ENCODE data around the gene SBF2. TPM values are rescaled to one million over a fixed set of nuclear protein-coding genes. Genes with fewer than 3 reads are reported as not detected.

SBF2 gene
- total and polyA plus RNA-seq, 2 of the 13 experiments (the other 11 are each of a cell fraction or from before 2014, with no cell fraction given) = 24.0 to 45.8 TPM

DNA sequence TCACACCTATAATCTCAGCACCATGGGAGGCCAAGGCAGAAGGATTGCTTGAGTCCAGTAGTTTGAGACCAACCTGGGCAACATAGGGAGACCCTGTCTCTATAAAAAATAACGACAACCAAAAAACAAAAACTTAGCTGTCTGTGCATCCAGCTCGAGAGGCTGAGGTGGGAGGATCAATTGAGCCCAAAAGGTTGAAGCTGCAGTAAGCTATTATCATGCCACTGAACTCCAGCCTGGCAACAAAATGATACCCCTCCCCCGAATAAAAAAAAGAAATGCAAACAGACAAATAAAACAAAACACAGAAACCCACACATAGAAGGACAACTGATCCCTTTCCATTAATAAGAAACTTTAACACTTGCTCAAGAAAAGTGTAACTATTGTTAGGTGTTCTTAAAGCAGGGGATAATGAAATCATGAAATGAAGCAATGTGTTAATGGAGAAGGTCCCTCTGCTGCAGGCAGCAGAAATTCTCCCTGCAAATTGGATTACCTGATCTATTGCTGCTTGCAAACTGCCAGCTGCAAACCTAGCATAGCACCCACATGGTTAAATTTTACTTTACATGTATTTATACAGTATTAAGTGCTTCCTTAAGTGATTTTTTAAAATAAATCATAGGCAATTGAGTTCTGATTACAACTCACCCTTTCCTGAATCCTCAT, 226.3 kb downstream of the SBF2 start:
- no peak overlapping the region for H3K4me2 ChIP-seq (ENCODE audit: low read depth, low read length)
- H3K4me1 ChIP-seq (ENCODE audit: insufficient read depth, low read length) = no peaks in the 10 kb centered on the region
- FAIRE-seq (no peak), DNase-seq (ENCODE audit: low spot score) (no peak), ATAC-seq (no peak)
- no peaks in the 10 kb centered on the region for H3K36me3 ChIP-seq (replicated peaks in 1 of 2; ENCODE audit: control insufficient read depth in 1 of 2, insufficient read depth in 2 of 2, low read length in 2 of 2)
- no TSS peak for BruUV-seq (replicated peaks)
- H3K79me2 ChIP-seq (ENCODE audit: insufficient read depth, low read length) = peaks cover 3% of the 10 kb centered on the region
- no peak overlapping the region for H3K27ac ChIP-seq (ENCODE audit: extremely low read length, insufficient read depth, low read length)
- H2AFZ ChIP-seq (ENCODE audit: low read length) = no peak overlapping the region
- TF ChIP-seq ZNF205 (CRISPR knock-in tag; IDR thresholded peaks at IDR 0.05) (no peak), ZNF225 (CRISPR knock-in tag; IDR thresholded peaks at IDR 0.05) (no peak), E2F5 (CRISPR knock-in tag; conservative IDR thresholded peaks at IDR 0.05) (no peak), U2AF2 (IDR thresholded peaks at IDR 0.05; ENCODE audit: low read depth, low read length) (no peak), ZNF317 (CRISPR knock-in tag; IDR thresholded peaks at IDR 0.05) (no peak), ZNF772 (CRISPR knock-in tag; IDR thresholded peaks at IDR 0.05) (no peak), ZBTB21 (CRISPR knock-in tag; IDR thresholded peaks at IDR 0.05) (no peak), ZNF160 (CRISPR knock-in tag; IDR thresholded peaks at IDR 0.05) (no peak), HNRNPUL1 (IDR thresholded peaks at IDR 0.05; ENCODE audit: low read depth, low read length) (no peak), ZHX1 (CRISPR knock-in tag; IDR thresholded peaks at IDR 0.05; ENCODE audit: low read depth) (no peak), DMAP1 (CRISPR knock-in tag; IDR thresholded peaks at IDR 0.05) (no peak), ZMYM4 (CRISPR knock-in tag; IDR thresholded peaks at IDR 0.05) (no peak), DRAP1 (CRISPR knock-in tag; IDR thresholded peaks at IDR 0.05) (no peak)
- no peaks in the 10 kb centered on the region for H3K27me3 ChIP-seq (ENCODE audit: control insufficient read depth in 1 of 2, insufficient read depth in 2 of 2, low read length in 2 of 2)
- ChIA-PET POLR2A (no interaction called here), CTCF (ENCODE audit: low intra/inter-chr PET ratio, low total read pairs) (no interaction called here)
- in situ Hi-C loops (cut with HindIII; ENCODE audit: extremely low pct_ligation_motif_present, low pct_unique_long_range_greater_than_20kb) (no loop called here), intact Hi-C loops (cut with micrococcal nuclease; ENCODE audit: unreplicated experiment) (no loop called here)
- H3K9me3 ChIP-seq (ENCODE audit: low read length) = no peaks in the 10 kb centered on the region; the same call in 1 of the 2 replicates
- no peak overlapping the region for H3K4me3 ChIP-seq (replicated peaks in 1 of 3; ENCODE audit: insufficient read depth in 1 of 3, low read depth in 2 of 3, low read length in 3 of 3)
- WGBS (ENCODE audit: low lambda C conversion rate) = 87% methylated on average over 3 of the region's 3 CpGs
- no peak overlapping the region for H3K9ac ChIP-seq (ENCODE audit: insufficient read depth, low read depth, low read length)
- no peaks in the 10 kb centered on the region for H4K20me1 ChIP-seq (ENCODE audit: insufficient read depth, low read length)
